Hematopoietic multipotent progenitor cell treated with erythropoietin and hydrocortisone succinate and interleukin-3 and kit ligand, for 15 days (in vitro differentiated cells): ENCODE measurements around the gene GOLGA1.
"Not testable (repeated sequence)": the region's sequence is repeated elsewhere in the genome, so short reads cannot be mapped to it uniquely, and the experiment has no call there.

ENCODE experiments used
- DNase-seq: peaks from one replicate; pipeline ENCODE4 v3.0.0-alpha.2; 2015; ENCODE audit warnings: low spot score

Gene GOLGA1, protein sequence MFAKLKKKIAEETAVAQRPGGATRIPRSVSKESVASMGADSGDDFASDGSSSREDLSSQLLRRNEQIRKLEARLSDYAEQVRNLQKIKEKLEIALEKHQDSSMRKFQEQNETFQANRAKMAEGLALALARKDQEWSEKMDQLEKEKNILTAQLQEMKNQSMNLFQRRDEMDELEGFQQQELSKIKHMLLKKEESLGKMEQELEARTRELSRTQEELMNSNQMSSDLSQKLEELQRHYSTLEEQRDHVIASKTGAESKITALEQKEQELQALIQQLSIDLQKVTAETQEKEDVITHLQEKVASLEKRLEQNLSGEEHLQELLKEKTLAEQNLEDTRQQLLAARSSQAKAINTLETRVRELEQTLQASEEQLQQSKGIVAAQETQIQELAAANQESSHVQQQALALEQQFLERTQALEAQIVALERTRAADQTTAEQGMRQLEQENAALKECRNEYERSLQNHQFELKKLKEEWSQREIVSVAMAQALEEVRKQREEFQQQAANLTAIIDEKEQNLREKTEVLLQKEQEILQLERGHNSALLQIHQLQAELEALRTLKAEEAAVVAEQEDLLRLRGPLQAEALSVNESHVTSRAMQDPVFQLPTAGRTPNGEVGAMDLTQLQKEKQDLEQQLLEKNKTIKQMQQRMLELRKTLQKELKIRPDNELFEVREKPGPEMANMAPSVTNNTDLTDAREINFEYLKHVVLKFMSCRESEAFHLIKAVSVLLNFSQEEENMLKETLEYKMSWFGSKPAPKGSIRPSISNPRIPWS

DNA sequence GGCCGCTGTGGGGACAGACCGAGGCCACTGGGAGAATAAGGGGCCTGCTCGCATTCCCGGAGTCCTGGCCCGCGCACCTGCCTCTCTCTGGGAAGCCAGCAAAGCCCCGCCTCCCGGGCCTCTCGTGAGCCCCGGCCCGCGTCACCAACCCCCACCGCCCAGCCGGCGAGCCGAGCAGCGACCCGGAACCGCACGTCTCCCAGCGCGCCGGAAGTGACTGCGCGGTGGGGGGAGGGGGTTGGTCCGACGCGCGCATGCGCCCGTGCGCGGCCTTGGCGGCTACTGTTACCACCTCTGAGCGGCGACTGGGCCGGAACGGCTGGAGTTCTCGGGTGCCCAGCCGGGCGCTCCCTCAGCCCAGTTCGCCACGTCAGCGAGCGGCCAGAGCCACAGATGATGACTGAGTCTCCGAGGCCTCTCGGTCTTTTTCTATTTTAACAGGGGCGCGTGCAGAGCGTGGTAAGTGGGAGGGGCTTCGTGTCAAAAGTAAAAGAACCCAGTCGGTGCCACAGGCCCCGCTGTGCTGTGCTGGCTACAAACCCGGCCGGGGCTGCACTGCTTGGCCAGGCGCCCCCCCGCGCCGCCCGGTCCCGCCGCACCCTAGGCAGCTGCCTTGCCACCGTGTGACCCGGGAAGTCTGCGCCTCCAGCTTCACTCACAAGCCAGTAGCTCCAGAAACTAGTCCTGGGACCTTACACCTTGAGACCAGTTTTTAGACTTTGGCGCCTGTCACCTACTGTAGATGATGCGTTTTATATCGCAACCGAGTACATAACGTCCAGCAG is at the start of gene GOLGA1:
GOLGA1 (minus strand) TSS at position 190 of the 785 bp plus-strand sequence. CDS start 2,372 bp downstream, outside the sequence.
- DNase-seq, result peak; percentile 92

DNA sequence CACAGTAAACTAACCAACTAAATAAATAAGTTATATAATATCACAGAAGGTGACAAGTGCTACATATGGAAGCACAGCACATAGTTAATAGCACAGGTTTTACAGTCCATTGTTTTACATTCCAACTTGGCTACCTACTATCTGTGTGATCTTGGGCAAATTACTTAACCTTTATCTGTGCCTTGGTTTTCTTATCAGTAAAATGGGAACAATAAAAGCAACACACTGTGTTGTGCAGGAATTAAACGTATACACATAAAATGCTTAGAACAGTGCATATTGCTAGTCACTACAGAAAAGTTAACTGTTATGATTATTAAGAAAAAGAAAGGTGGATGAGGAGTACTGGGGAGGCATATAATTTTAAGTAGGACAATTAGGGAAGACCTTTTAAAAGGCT is 42.8 kb upstream of the GOLGA1 start:
- DNase-seq, result no peak

DNA sequence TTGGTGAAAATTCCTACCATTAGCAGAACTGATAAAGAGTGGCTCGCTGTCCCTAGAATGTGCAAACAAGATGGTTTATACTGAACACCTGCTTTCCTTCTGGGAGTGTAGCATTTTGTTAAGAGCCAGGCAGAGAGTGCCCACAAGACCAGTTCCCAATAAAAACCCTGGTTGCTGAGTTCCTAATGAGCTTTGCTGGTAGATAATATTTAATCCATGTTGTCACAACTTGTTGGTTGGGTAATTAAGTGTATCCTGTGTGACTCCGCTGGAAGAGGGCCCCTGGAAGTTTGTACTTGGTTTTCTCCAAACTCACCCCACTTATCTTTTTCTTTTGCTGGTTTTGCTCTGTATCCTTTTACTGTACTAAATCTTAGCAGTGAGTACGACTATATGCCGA is 39.5 kb upstream of the GOLGA1 start:
- DNase-seq, result no peak

DNA sequence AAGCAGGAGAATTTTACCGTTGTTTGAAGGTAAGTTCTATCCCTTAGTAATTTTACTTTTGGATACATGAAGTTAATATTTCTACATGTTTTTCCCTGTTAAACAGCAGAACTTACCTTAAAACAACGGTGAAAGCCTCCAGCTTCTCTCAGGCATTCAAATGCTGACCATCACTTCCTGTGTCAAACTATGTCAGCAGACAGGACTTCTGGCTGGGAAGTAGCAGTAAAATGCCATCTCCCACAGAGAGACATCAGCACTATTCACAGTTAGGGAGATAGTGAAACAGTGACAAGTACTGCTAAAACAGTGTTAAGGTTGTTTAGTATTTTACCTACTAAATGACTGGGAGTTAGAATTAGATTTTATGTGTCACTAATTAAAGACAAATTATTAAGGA is 34.2 kb upstream of the GOLGA1 start:
- no peak for DNase-seq

DNA sequence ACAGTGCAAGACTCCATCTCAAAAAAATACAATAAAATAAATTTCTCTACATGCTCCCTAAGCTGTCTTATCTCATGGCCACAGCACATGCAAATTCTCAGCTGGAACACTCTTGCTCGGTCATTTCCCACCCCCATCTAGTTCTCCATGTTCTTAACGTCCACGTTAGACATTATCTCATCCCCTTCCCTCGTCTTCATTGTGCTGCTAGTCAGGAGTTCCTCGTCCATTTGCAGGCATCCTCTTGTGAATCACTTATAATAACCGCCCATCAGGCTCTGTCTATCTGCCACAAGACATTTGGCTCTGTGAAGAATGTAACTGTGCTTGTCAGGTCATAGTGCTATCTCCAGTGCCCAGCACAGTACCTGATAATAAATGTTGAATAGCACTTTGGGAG is 32.9 kb upstream of the GOLGA1 start:
- peak; percentile 55 for DNase-seq

DNA sequence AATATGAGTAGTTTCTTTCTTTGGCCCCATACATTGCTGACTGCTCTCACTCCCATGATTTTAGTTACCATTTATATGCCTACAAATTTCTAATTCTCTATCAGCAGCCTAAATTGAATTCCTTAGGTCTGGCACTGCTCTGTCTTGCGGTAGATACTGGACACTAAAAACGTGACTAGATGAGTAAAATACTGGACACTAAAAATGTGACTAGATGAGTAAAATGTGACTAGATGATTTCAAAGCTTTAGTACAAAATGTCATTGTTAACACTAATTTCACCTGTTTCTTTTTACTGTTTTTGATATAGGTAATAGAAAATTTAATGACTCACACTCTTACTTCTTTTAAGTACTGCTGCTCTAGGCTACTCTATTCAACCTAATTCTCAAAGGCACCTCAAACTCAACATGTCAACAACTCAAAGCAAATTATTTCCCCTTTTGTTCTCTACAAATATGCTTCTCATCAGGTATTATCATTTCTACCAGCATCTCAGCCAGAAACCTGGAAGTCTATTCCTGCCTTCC is 31.4 kb upstream of the GOLGA1 start:
- DNase-seq, result no peak

DNA sequence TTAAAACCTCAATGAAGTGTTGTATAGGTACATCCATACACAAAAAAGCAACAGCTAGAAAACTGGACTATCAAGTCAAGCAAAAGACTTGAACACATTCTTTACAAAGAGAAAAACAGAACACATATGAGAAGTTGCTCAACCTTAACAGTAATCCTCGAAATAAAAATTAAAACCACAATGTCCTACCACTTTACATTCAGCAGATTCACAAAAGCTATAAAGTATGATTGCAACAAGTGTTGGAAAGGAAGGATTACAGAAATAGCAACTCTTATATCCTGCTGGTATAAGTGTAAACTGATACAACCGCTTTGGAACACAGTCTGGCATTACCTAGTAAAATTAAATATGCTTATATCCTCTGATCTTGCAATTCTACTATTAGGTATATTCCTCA is 28.5 kb upstream of the GOLGA1 start:
- DNase-seq, result no peak

DNA sequence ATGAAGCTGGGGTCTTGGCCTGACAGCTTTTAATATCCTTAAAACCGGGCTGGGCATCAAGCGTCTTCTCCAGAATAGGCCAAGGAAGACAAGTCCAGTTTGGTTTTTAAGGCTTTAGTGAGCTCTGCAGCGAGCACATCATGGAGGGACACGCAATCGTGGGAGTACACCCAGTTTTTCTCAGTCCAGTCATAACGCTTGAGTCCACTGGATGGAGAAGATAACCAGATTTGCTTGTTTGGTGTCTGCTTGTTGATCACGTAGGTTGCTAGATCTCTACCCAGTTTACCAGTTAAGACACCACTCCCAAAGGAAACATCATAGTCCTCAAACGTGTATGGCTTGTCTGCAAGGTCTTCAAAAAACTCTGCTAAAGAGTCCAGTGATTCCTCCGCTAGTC is 27.4 kb upstream of the GOLGA1 start:
- DNase-seq, result no peak

DNA sequence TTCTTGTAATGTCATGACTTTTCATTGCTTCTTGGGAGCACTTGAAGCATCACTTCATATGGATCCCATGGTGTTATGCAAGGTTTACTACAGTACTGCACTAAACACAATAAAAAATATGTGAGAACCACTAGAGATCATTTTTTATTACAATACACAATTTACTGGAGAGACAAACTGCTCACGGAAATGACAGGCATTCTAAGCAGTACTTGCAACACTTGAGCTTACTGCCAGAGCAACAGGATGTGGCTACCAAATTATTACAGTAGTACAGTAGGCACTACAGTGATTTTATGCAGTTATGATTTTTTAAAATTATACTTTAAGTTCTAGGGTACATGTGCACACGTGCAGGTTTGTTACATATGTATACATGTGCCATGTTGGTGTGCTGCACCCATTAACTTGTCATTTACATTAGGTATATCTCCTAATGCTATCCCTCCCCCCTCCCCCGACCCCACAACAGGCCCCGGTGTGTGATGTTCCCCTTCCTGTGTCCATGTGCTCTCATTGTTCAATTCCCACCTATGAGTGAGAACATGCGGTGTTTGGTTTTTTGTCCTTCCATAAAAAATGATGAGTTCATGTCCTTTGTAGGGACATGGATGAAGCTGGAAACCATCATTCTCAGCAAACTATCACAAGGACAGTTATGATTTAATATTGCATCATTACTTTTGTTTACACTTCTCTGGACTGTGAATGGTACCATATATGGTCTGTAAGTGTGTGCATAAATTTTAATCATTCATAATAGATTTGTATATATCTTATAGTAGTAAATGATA is 25.1 kb upstream of the GOLGA1 start:
- not testable (repeated sequence) for DNase-seq

DNA sequence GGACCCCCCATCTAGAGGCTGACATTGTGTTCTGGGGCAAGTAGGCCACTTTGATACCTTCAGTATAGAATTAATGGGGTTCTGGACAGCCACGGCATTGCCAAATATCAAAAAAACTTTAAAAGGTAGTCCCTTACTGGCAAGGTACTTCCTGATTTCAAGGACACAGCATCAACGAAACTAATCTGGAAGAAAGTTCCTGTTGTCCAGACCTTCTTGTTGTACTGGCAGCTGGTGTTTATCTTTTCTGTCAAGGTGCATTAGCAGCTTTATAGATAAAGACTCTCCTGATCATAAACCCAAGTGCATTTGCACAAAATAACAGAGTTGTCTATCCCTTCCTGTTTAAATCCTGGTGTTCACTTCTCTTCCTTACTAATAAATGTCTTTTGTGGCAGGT is 23.7 kb upstream of the GOLGA1 start:
- DNase-seq, result peak; percentile 24

DNA sequence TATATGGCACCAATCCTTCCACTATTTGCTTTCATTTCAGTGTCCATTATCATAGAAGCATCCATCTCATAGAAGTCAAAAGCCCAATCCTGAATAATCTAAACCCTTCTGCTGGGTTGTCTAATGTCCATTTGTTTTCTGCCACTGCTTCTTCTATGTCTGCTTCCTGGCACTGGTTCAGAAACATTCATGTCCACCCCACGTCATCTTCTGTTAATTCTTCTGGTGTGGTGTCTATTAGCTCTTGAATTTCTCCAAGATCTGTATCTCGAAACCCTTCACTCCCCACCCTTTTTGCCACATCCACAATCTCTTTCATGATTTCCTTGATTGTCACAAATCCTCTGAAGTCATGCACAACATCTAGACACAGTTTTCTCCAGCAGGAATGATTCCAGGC is 23.2 kb upstream of the GOLGA1 start:
- DNase-seq, result no peak

DNA sequence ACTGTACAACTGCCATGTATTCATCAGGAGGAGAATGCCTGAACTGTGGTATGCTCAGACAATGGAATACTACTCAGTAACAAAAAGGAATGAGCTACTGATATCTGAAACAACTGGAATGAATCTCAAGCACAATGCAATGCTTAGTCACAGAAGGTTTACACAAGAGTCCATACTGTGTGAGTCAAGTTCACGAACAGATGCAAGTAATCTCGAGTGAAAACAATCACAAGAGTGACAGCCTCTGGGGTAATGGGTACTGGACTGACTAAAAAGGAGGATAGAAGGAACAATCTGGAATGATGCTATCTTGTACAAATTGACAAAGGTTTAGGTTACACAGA is 19.5 kb upstream of the GOLGA1 start:
- DNase-seq, result no peak

DNA sequence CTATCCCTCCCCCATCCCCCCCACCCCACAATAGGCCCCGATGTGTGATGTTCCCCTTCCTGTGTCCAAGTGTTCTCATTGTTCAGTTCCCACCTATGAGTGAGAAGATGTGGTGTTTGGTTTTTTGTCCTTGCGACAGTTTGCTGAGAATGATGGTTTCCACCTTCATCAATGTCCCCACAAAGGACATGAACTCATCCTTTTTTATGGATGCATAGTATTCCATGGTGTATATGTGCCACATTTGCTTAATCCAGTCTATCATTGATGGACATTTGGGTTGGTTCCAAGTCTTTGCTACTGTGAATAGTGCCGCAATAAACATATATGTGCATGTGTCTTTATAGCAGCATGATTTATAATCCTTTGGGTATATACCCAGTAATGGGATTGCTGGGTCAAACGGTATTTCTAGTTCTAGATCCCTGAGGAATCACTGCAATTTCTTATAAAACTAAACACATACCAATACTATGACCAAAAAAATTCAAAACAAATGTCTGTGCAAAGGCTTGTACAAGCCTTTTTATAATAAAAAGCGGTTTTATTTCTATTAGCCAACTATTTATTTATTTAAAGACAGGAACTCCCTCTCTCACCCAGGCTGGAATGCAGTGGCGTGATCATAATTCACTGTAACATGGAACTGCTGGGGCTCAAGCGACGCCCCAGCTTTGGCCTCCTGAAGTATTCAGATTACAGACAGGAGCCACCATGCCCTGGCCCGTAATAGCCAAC is 19.0 kb upstream of the GOLGA1 start:
- DNase-seq, result not testable (repeated sequence)

DNA sequence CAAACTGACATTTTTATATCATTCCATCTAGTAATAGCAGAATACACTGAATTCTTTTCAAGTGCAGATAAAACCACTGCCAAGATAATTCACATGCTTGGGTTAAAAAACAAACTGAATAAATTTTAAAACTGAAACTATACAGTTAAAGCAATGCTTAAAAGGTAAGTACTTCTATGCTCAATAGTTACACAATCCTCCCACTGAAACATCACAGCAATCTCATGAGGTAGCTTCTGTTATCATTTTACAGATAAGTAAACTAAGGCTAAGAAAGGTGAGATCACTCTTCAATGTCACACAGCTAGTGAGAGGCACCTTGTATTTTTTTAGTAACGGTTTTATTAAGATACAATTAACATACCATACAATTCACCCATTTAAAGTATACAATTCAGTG is 13.4 kb upstream of the GOLGA1 start:
- no peak for DNase-seq

DNA sequence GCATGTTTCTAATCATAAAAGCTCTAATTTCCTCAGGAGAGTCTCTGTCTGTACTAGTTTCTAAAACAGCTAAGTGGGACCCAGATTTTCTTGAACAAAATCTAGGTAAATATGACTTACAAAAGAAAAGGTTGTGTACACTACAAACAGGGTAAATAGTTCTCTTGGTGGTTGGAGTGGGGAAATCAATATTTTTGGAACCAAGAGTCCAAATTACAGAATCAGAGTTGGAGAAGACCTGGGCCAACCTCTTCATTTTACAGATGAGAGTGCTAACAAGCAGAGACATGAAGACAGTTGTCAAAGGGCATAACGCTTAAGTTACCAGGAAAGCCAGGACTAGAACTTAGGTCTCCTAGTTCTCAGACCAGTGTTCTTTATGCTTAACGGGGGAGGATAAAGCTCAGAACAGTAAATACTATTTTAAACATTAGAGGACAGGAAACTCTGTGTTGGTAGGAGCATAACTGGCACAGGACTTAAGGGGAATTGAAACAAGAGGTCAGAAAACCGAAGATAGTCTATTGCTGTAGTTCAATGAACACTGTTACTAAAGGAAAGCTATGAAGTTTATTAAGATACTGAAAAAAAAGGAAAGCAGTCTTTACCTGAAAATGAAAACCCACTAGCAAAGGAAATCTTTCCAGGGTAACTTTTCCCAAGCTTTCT is 9.3 kb upstream of the GOLGA1 start:
- DNase-seq, result no peak

DNA sequence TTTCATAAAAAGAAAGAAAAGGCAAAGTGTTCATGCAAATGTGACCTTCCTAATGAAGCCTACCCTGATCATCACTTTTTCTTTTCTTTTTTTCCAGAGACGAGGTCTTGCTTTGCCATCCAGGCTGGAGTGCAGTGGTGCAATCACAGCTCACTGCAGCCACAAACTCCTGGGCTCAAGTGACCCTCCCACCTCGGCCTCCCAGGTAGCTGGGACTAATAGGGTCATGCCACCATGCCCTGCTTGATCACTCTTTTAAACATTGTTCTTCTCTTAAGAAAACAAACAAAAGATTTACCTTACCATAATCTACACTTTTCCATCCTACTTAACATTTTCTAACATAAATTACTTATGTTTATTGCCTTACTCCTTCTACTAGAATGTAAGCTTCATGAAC is 8.5 kb upstream of the GOLGA1 start:
- DNase-seq, result no peak

DNA sequence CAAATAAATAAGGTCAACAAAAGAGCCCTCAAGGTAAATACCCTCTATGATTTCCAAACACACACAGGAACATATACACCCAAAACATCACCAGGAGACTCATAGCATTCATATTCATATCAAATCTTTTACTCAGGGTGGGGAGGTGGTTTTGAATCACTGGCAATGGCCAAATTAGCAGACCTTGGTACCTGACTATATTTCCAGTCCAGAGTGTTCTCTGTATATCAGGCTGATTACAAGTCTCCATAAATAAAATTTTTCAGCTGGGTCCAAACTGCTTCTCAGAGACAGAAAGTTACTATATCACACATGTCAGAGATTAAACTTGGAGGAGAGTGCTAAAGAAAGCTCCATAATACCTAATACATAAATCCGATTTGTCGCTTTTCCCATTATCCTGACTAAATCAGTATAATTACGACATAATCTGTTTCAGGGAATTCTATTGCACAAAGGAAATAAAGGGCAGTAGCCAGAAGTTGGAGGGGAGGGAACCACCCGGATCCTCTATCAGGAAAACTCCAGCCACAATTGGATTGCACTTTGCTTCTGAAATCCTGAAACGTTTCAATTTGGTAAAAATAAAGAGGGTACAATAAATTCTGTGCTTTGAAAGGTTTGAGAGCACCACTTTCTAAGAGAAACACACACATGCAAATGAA is 7.0 kb upstream of the GOLGA1 start:
- no peak for DNase-seq

DNA sequence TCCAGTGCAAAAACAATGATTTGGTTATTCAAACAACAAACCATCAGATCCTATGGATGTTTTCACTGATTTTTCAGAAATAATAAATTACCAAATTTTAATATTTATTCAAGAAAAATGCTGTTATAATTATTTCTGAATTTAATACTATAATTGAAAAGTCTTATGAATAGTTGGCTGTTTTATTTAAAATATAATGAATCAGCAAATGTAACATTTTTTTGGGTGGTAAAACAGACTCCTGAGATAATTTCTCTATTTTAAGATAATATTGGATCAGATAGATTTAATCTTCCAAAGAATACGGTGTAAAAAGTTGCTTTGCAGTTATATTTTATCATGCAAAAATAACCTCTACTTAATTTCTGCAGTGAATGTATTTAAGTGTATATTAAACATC is 5.3 kb upstream of the GOLGA1 start:
- no peak for DNase-seq

DNA sequence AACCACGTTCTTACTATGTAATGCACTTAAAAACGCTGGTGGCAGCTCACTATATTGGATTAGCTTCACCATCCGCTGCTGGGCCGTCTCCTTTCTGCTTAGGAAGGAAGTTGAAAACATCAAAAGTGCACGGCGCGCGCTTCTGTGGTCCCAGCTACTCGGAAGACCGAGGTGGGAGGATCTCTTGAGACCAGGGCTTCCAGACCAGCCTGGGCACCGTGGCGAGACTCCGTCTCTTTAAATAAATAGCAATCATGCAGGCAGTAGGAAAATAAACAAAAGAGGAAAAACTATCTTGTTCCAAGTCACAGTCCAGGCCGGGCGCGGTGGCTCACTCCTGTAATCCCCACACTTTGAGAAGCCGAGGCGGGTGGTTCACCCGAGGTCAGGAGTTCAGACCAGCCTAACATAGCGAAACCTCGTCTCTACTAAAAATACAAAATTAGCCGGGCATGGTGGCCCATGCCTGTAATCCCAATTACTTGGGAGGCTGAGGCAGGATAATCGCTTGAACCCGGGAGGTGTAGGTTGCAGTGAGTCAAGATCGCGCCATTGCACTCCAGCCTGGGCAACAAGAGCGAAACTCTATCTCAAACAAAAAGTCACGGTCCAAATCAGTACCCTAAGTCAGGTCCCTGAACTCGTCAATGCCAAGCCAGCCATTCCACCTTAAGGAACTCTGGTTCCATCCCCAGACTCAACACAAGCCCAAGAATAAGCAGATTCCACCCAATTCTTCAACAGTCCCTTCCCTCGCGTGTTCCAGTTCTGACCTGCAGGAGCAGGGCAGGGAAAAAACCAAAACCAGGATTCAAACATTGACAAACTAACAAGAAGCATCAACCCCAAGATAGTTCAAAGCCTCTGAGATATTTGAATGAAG is 1.0 kb upstream of the GOLGA1 start:
- DNase-seq, result no peak
